Left lung (tissue), 10 donors: Measurements from ENCODE around the gene BEAN1. TPM values are rescaled to one million over a fixed set of nuclear protein-coding genes. Genes with fewer than 3 reads are reported as not detected.

Experiments used
- ATAC-seq: fragments of 200-7000 bp; cut with Tn5 transposase; one replicate; pipeline ENCODE4 v1.9.1; 2020; ENCODE audit warnings: moderate library complexity
- DNase-seq, 4 donors: peaks; one replicate each; pipeline ENCODE4 v3.0.0-alpha.2; 2013 to 2020
- H3K27ac ChIP-seq, 2 donors: fragments of 200-600 bp; sonication (generic) in 1 of 2; one replicate each; pipeline versions ENCODE4 v1.5.0 to v1.8.0; 2020 to 2021
- H3K27me3 ChIP-seq, 2 donors: fragments of 200-600 bp; sonication (generic) in 1 of 2; one replicate each; pipeline versions ENCODE4 v1.5.0 to v1.8.0; 2020 to 2021
- H3K36me3 ChIP-seq, 2 donors: fragments of 200-600 bp; sonication (generic) in 1 of 2; one replicate each; pipeline versions ENCODE4 v1.5.0 to v1.8.0; 2020 to 2021
- H3K4me1 ChIP-seq, 2 donors: fragments of 200-600 bp; one replicate each; pipeline ENCODE4 v1.8.0; 2021
- H3K4me3 ChIP-seq, 2 donors: fragments of 200-600 bp; sonication (generic) in 1 of 2; one replicate each; pipeline versions ENCODE4 v1.5.0 to v1.8.0; 2020 to 2021; ENCODE audit warnings: mild to moderate bottlenecking in 1 of 2
- H3K9me3 ChIP-seq, 2 donors: fragments of 200-600 bp; sonication (generic) in 1 of 2; one replicate each; pipeline versions ENCODE4 v1.5.0 to v1.8.0; 2020 to 2021
- intact Hi-C, 2 donors: fragments of 100-400 bp; cut with DNase I; formaldehyde crosslinking; loops; one replicate each; pipeline versions ENCODE4 v1.11.2 to v1.14.2; 2022
- polyA plus RNA-seq, 6 donors: library from polyadenylated mRNA; unstranded; fragments of 120-200 nt; gene quantifications; one replicate each; pipeline ENCODE4 v1.2.1, GENCODE V29; 2013; ENCODE audit not compliant: insufficient read length in 6 of 6
- total RNA-seq, 2 donors: library from RNA; stranded (reverse); fragmentation: NEBNext Ultra II Directional; extraction: Animal tissue kit (Norgen Biotek cat#: 25700); gene quantifications; one replicate each; pipeline ENCODE4 v1.2.1, GENCODE V29; 2021
- TF ChIP-seq, protein P1 (sequence below), 2 donors: fragments of 200-600 bp; sonication (generic) in 1 of 2; IDR thresholded peaks; one replicate each; pipeline versions ENCODE4 v1.5.0 to v1.8.0; 2021; ENCODE audit warnings: antibody characterized with exemption in 2 of 2
- donor health status: DM: no; HTN: yes; CAD: no.
- donor health status: DM: no; HTN: no; CAD: no.

Gene BEAN1
- total and polyA plus RNA-seq, 8 donors: 0.65 to 13.6 (median 10.8) TPM

DNA sequence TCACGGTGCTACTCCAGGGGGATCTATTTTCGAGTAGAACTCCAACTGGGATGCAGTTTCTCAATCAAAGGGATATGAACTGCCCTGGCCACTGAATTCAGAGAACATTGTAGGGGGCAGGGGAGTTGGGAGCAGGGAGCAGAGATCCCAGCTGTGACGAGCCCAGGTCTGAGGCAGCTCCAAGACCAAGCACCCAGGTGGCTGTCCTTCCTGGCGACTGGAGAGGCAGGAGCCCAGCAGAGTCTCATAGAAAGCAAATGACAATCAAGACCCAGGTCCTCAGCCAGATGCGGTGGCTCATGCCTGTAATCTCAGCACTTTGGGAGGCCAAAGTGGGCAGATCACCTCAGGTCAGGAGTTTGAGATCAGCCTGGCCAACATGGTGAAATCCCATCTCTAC lies 62.7 kb downstream of the BEAN1 start:
- Histone ChIP-seq H3K36me3 (no peaks in the 10 kb centered on the region), H3K4me1 (peaks cover 9 to 20% of the 10 kb centered on the region in 2 donors), H3K4me3 (no peak overlapping the region), H3K27me3 (no peaks in the 10 kb centered on the region), H3K9me3 (no peaks in the 10 kb centered on the region), H3K27ac (no peak overlapping the region)
- no peak for ATAC-seq
- DNase-seq: no peak
- TF ChIP-seq, protein P1, sequence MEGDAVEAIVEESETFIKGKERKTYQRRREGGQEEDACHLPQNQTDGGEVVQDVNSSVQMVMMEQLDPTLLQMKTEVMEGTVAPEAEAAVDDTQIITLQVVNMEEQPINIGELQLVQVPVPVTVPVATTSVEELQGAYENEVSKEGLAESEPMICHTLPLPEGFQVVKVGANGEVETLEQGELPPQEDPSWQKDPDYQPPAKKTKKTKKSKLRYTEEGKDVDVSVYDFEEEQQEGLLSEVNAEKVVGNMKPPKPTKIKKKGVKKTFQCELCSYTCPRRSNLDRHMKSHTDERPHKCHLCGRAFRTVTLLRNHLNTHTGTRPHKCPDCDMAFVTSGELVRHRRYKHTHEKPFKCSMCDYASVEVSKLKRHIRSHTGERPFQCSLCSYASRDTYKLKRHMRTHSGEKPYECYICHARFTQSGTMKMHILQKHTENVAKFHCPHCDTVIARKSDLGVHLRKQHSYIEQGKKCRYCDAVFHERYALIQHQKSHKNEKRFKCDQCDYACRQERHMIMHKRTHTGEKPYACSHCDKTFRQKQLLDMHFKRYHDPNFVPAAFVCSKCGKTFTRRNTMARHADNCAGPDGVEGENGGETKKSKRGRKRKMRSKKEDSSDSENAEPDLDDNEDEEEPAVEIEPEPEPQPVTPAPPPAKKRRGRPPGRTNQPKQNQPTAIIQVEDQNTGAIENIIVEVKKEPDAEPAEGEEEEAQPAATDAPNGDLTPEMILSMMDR (IDR thresholded peaks at IDR 0.05): no peak
- intact Hi-C loops: loop anchor here in 1 of 2 donors (10.0 kb wide), 1 partner anchor 115 kb away; the partner anchor contains the start of gene CMTM3

DNA sequence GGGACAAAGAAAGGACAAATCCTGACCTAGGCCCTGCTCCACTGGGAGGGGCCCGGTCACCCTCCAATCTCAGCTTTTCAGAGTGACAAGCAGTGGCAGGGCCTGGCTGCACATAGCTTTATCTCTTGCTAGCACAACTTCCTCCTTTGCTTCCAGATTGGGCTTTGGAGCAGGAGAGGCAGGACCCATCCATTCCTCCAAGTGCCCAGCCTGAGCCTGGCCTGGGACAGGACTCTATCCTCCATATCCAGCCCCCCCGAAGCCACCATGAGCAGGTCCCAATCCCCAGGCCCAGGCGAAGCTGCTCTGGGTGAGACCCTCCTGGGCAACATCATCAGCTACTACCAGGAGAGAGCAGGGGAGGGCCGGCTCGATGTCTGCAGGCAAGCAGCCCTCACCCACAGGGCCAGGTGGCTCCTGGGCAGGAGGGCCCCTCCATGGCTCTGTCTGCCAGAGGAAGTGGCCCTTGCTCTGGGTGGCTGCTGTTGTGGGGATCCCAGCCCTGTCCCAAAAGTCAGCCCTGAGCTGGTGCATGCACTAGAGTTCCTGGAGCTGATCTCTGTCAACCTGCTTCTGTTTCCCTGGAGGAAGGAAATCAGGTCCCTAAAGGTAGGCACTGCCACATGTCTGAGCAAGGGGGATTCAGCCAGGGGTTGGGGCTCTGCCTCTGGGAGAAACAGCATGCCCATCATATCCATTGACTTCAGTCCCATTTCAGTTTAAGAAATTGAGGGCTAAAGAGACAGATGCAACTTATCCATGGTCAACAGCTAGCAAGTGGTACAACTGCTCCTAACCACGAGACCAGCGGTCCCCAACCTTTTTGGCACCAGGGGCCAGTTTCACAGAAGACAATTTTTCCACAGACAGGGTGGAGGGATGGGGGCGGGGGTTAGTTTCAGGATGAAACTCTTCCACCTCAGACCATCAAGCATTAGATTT lies 64.0 kb downstream of the BEAN1 start:
- Histone ChIP-seq H3K36me3 (no peaks in the 10 kb centered on the region), H3K4me3 (no peak overlapping the region), H3K4me1 (peaks cover 9 to 19% of the 10 kb centered on the region in 2 donors), H3K27me3 (no peaks in the 10 kb centered on the region), H3K27ac (peak overlapping the region in 1 of 2 donors; percentile 41), H3K9me3 (no peaks in the 10 kb centered on the region)
- intact Hi-C loops: no loop called here
- ATAC-seq (no peak), DNase-seq (no peak)
- TF ChIP-seq, protein P1 (IDR thresholded peaks at IDR 0.05): no peak

DNA sequence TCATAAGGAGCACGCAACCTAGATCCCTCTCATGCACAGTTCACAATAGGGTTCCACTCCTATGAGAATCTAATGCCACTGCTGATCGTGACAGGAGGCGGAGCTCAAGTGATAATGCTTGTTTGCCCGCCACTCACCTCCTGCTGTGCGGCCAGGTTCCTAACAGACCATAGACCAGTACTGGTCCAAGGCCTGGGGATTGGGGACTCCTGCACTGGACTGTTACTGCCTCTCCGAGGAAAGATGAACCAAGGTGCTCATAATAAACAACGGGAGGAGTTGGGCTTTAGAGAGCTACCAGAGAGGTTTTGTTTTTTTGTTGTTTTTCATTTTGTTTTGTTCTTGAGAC lies 64.6 kb downstream of the BEAN1 start:
- H3K4me3 ChIP-seq: no peak overlapping the region
- H3K4me1 ChIP-seq: peaks cover 8 to 13% of the 10 kb centered on the region in 2 donors
- ATAC-seq (no peak), DNase-seq (peak in 1 of 4 donors; percentile 6)
- TF ChIP-seq, protein P1 (IDR thresholded peaks at IDR 0.05): no peak
- intact Hi-C loops: no loop called here
- H3K27me3 ChIP-seq: no peaks in the 10 kb centered on the region
- H3K27ac ChIP-seq: no peak overlapping the region
- H3K36me3 ChIP-seq: no peaks in the 10 kb centered on the region
- H3K9me3 ChIP-seq: no peaks in the 10 kb centered on the region

DNA sequence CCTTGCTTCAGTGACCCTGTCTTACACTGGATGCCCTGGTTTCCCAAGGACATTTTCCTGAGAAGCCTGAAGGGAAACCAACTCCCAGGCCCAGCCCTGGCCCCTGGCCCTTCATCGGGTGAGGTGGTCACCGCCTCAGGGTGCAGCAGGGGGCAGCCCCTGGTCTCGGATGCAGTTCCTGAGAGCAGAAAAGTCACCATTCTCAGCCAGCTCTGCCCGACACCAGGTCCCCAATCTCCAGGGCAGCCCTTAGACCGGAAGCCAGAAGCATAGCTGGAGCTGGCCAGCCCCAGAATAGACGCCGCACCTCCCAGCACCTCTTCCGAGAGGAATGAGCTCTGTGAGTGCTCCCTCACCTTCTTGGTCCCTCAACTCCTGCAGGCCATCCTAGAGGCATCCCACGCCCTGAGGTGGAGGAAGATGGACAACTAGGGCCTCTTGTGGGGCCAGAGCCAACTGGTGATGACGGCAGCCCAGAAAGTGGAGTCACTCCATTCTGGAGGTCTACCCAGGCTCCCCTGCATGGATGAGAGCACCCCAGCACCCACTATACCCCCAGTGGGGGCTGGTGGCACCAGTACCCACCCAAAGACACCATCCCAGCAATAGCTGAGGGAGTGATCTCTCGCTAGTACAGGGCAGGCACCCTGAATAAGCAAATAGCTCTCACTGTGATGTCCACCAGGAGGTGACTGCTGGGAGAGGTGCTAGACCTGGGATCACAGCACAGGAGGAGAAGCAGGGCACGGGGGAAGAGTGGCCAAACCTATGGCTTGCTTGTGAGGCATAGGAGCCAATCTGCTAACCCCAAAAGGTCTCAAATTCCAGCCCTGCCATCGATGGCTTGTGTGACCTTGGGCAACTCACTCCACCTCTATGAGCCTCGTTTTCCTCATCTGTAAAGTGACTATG lies 66.7 kb downstream of the BEAN1 start:
- Histone ChIP-seq H3K4me1 (no peaks in the 10 kb centered on the region), H3K27me3 (no peaks in the 10 kb centered on the region), H3K36me3 (no peaks in the 10 kb centered on the region), H3K9me3 (no peaks in the 10 kb centered on the region), H3K27ac (no peak overlapping the region), H3K4me3 (no peak overlapping the region)
- peak in 1 of 4 donors; percentile 24 for DNase-seq
- TF ChIP-seq, protein P1 (IDR thresholded peaks at IDR 0.05): no peak
- no peak for ATAC-seq
- intact Hi-C loops: no loop called here

DNA sequence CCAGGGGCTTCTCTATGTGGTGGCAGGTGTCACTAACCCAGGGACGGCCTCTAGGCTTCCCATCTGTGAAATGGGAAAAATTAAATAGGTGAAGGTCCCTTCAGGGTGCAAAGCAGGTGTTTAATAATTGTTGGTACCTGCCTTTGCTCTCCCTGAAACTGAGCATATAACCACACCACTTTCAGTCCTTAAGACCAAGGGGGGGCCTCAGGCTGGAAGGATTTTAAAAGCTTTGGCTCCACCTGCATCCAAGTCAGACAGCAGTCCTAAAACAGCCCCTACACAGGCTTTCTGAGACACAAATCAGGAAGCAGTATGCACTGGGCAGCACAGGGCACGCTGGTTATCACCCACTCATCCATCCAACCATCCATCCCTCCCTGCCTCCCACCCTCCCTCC lies 67.8 kb downstream of the BEAN1 start:
- no peaks in the 10 kb centered on the region for H3K4me1 ChIP-seq
- H3K27me3 ChIP-seq: no peaks in the 10 kb centered on the region
- TF ChIP-seq, protein P1 (IDR thresholded peaks at IDR 0.05): no peak
- intact Hi-C loops: no loop called here
- H3K36me3 ChIP-seq: no peaks in the 10 kb centered on the region
- no peak for ATAC-seq
- H3K9me3 ChIP-seq: no peaks in the 10 kb centered on the region
- no peak for DNase-seq
- H3K4me3 ChIP-seq: no peak overlapping the region
- no peak overlapping the region for H3K27ac ChIP-seq
